ENCODE results near the gene C10orf90. TPM values are rescaled to one million over a fixed set of nuclear protein-coding genes. Genes with fewer than 3 reads are reported as not detected.

Gene C10orf90, protein sequence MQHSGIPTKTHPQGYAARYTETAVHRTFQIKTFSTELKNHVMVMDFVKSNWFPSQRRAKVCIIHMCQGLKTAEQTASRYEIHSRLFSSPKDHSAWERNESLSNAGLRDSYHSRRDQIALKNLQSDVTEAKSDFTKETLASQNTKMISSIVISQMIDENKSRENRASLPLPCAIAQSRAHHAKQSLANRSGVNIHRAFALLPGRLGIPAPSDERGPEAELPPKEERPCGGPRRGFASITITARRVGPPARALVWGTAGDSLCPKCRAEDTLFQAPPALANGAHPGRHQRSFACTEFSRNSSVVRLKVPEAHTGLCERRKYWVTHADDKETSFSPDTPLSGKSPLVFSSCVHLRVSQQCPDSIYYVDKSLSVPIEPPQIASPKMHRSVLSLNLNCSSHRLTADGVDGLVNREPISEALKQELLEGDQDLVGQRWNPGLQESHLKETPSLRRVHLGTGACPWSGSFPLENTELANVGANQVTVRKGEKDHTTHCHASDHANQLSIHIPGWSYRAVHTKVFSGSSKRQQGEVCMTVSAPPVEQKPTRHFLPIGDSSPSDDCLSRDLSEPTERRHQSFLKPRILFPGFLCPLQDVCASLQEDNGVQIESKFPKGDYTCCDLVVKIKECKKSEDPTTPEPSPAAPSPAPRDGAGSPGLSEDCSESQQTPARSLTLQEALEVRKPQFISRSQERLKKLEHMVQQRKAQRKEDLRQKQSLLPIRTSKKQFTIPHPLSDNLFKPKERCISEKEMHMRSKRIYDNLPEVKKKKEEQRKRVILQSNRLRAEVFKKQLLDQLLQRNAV
- total RNA-seq (2014; rRNA removed; shearing (Covaris generic)): 0.57 TPM in 1 of 2 replicates, not detected in the other

DNA sequence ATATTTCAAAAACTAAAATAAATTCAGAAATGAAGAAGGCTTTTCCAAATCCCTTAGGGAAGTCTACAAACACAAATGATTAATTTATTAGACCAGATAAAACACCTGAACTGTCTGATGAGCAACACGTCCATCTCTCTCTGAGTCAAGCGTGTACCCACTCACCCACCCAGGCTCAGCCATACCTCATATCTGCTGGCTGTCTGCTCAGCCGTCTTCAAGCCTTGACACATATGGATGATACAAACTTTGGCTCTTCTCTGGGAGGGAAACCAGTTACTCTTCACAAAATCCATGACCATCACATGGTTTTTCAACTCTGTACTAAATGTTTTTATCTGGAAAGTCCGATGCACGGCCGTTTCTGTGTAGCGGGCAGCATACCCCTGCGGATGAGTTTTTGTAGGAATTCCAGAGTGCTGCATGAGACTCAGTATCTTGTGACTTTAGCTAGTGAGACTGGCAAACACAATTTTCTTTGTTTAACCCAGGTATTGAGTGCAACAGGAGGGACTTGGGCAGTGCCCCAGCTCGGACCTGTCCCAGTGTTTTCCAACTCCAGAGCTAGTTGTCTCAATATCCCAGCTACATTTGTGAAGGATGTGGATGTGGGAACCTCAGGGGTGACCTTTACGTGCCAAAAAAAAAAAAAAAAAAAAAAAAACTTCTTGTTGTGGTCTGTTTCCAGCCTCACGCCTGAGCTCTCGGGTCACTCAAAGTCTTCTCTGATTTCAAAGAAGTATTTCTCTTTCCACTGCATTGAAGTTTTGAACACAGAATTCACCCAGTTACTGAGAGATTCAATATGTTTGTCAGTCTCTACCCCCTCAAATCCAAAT, at the start of gene C10orf90:
Gene C10orf90, minus strand, starts transcription at position 638 of the 839 bp plus-strand sequence. Its CDS starts 213 bp downstream, at position 425.
- DNase-seq (ENCODE audit: low spot score): no peak

DNA sequence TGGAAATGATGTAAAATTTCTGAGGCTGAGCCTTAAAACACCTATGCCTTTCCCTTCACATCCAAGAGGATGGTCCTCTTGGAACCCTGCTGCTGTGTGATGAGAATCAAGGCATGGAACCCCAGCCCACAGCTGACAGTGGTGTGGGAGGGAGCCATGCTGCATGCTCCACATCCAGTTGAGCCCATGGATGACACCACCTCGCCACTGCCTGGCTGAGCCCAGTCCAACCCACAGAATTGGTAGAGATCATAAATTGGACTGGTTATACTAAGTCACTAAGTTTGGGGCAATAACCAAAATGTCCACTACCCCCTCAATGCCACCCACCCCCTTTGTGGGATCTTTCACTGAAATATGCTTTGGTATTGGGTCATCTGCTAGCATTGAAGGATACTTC, 45.9 kb upstream of the C10orf90 start:
- no peak for DNase-seq (ENCODE audit: low spot score)

DNA sequence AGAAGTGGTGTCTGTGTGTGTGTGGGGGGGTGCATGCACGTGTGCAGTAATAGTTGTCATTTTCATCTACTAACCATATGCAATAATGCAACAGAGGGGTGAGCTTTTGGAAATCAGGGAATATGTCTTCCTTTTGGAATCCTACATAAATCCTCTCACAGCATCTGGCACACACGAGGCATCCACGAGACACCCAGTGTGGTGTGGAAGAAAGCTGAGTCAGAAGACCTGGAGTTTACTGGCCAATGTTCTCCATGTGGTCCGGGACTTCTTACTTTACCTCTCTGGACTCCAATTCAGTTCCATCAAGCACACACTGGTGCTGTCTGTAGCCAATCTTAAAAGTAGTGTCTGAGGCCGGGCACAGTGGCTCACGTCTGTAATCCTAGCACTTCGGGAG, 43.1 kb upstream of the C10orf90 start:
- DNase-seq (ENCODE audit: low spot score): no peak

DNA sequence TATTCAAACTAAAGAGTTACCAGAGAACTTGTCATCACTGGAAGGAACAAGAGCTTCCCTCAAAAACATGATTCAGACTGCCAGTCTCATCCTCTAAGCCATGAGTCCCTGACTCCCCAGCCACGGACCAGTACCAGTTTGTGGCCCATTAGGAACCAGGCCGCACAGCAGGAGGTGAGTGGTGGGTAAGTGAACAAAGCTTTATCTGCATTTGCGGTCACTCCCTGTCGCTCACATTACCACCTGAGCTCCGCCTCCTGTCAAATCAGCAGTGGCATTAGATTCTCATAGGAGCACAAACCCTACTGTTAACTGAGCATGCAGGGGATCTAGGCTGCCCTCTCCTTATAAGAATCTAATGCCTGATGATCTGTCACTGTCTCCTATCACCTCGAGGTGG, 42.2 kb upstream of the C10orf90 start:
- no peak for DNase-seq (ENCODE audit: low spot score)

DNA sequence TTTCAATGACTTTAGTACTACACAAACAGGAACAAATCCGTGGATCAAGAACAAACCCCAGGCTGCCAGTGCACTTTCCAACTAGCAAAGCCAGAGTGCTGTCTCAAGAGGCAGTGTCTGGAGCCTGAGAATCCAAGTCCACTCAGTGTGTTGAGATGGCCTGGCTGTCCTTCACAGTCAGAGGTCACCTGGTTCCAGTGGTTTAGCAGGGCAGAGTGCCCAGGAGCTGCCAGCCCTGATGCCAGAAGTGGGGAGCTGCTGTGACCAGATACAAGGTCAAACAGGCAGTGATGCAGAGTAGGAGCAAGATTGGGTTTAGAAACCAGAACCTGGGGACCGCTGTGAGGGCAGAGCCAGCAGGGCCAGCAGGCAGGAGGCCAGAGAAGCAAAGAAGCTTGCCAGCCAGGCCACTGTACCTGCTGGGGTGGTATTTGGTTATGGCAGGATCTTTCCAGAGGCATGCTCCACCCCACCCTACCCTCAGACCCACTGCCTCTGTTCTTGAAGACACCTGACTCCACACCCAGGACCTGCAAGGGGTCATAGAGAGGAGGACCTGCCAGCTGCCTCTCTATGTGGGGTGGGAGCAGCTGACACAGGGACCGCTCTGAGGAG, 35.6 kb upstream of the C10orf90 start:
- no peak for DNase-seq (ENCODE audit: low spot score)

DNA sequence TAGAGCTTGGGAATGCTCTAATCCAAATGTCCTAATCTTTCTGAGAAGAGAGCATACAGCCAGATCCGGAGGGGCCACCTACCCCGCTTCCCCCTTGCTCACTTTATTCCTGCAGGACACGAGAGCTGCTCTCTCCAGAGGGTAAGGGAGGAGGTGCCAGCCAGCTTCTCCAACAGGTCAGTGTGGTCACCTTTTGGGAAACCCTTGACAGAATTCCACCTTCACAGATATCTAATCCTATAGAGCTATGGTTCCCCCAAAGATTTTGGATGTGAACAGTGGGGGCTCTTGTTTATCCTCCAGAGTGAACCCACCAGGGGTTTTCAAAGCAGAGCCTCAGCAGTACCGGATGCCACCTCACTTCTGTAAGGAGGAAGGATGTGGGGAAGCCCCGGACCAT, 34.6 kb upstream of the C10orf90 start:
- DNase-seq (ENCODE audit: low spot score): no peak

DNA sequence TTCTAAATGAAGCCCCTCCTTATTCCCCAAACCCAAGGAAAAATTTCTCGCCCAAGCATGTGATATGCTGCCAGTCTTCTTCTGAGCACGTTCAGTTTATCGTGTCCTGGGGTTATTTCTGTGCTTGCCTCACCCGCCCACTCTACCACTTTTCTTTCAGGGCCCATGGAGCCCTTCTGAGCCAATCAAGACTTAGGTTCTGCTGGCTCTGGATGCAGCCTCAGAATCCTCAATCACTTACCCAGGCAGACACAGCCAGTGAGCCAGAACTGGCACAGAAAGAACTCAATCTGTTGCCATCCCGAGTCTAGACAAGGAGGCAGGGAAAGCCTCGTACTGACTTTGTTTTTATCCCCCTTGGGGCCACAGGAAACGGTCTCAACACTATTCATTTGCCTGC, 34.2 kb upstream of the C10orf90 start:
- DNase-seq (ENCODE audit: low spot score): no peak

DNA sequence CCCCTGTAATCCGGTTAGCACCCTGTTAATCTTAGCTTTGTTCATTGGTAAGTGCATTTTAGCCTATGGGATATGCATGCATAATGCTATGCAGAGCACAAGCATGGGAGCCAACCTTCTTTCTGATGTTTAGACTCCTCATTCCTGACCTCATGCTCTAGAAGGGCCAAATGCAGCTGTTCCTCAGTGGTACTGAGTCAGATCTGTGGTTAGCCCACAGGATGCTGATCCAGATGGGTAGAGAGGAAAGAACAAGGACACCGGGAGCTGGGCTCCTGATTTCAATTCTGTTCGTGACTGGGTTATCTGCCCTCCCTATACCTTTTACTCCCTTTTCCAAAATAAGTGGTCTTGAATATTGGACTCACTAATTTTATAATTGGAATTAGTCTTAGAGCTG, 31.7 kb upstream of the C10orf90 start:
- no peak for DNase-seq (ENCODE audit: low spot score)

DNA sequence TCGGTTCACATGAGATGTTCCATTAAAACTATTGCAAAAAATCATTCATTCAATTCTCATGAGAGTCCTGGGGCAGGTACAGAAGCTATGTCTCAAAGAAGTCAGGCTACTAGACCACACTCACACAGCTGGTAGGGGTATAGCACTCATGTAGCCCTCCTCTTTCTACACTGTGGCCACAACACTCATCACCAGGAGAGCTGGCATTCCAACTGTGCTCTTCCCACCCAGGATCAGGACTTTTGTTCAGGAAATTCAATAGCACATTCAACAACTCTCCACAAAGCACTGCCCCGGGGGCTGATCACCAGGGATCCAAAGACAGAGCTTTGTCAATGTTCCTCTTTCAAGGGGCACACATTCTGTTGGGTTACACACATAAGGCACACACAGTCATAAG, 31.0 kb upstream of the C10orf90 start:
- no peak for DNase-seq (ENCODE audit: low spot score)

DNA sequence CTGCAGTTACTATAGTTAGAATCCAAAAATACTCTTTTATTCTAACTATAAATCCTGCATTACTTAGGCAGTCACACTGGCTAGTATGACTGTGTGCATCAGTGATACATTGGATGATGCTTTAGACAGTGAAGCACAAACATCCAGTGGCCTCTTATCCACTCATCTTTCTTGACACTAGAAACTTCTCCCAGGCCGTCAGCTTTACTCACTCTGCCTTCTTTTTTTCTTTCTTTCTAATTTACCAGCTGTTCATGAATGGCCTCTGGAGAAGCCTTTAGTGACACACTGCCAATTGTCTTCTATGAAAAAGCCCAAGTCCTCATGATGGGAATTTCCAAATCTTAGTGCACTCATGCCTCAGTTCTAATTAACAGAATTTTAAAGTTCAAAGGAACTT, 26.2 kb upstream of the C10orf90 start:
- DNase-seq (ENCODE audit: low spot score): no peak

DNA sequence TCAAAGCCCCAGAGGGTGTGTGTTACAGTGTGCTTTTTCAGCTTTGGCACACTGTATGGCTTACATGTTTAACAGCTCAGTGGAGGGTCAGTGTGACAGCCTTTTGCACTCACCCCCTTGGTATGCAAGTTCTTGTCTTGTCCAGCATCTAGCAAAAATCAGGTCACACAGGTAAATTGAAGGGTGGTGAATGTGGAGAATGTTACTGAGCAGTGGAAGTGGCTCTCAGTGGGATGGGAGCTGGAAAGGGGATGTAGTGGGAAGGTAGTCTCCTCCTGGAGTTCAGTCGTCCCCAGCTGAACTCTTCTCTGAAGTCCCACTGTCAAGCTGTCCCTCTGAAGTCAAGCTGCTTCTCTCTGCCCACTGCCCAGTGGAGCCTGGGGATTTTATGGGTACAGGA, 21.0 kb upstream of the C10orf90 start:
- DNase-seq (ENCODE audit: low spot score): no peak

DNA sequence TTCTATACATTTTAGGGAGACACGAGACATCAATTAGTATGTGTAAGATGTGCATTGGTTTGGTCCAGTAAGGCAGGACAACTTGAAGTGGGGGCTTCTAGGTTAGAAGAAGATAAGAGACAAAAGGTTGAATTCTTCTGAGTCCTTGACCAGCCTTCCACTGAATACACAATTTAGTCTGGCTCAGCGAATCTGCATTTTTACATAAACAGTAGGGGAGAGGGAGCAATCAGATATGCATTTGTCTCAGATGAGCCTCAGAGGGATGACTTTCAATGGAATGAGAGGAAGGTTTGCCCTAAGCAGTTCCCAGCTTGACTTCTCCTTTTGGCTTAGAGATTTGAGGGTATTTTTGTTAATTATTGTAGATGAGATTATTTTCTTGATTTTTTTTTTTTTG, 20.0 kb upstream of the C10orf90 start:
- no peak for DNase-seq (ENCODE audit: low spot score)

DNA sequence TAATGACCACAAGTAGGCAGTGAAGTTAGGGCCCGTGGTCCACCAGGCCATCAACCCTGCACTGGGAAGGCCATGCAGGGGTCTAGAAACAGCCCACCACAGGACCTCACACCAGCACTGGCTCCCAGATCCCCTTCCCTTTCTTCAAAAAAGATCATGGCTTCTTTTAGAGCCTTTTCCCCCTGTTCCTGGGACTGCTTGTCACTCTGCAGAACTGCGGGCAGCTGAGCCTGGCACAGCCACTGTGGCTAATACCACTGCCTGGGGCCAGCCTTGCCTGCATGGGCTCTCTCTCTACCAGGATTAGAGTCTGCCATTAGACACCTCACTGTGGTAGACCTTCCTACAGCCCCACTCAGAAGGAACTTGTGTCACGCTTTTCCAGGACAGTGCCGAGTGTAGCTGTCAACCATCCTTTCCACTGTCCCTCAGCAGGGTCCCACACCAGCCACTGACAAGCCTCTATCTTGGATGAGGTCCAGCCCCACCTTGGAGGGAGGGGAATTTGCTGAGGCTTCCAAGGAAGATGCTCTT, 19.0 kb upstream of the C10orf90 start:
- no peak for DNase-seq (ENCODE audit: low spot score)

DNA sequence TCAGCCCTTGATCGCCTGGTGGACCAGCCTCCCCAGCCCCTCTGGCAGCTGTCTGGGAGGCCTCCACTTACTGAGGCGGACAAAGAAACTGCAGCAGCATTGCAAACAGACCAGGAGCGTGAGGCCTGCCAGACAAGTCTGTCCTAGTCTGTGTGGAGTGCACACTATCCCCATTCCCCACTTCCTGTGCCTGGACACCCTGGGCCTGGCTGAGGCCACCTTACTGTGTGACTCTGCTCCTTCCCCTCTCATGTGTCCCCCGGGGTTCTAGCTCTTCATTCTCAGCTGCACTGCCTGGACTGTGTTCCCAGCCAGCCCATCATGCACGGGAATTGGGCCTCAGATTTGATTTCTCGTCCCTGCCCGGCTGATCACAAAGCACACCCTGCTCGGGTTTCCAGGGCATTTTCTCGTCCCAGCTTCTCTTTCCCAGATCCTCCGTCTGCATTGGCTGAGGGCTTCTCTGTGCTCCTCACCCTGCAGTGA, 16.7 kb upstream of the C10orf90 start:
- DNase-seq (ENCODE audit: low spot score): no peak

DNA sequence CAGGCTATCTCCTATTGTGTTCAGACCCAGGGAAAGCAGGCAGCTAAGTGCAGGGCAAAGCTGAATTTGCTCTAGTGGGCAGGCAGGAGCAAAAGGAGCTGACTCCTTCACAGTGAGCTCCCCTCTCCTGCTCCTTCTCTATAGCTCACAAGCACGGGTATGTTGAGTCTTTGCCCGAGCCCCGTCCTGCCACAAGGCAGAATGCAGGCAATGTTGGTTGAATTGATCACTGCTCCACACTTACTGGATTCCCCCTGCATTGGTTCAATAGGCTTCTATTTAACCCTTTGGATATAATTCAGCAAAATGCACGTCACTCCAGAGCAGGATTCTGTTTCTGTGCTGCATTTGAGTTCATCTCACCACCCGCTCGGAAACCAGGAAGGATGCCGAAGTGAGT, 16.2 kb upstream of the C10orf90 start:
- no peak for DNase-seq (ENCODE audit: low spot score)

DNA sequence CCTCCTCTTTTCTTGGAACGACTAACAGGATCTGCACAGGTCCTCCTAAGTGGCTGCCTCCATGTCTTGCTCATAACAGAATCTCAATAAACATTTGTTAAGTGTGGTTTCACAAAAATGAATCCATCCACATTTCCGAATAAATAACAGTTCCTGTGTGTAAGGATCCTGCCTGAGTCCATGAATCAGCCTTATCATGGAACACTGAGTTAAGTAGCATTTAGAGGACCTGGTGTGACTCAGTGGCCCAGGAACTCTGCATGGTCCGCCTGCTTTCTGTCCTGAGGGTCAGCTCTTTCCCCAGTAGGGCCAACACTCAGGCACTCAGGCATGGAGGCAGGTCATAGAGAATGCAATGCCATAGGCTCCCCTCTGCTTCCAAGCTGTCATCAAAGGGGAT, 15.8 kb upstream of the C10orf90 start:
- no peak for DNase-seq (ENCODE audit: low spot score)

DNA sequence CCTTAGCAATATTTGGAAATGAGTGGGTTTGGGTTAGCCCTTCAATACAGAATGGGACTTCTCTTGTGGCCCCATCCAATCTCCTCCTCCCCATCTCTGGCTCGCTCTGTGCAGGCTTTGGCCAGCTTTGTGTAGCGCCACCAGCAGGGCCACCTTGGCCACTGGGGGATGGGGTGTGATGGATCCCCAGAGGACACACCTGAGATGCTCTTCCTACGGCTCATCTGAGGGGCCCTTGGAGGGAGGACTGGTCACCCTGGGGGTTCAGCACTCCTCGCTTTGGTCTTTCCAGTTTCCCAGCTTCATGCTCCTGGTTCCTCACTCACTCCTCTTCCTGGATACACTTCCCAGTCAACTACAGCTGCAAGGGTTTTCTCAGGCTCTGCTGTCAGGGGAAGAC, 15.3 kb upstream of the C10orf90 start:
- no peak for DNase-seq (ENCODE audit: low spot score)

DNA sequence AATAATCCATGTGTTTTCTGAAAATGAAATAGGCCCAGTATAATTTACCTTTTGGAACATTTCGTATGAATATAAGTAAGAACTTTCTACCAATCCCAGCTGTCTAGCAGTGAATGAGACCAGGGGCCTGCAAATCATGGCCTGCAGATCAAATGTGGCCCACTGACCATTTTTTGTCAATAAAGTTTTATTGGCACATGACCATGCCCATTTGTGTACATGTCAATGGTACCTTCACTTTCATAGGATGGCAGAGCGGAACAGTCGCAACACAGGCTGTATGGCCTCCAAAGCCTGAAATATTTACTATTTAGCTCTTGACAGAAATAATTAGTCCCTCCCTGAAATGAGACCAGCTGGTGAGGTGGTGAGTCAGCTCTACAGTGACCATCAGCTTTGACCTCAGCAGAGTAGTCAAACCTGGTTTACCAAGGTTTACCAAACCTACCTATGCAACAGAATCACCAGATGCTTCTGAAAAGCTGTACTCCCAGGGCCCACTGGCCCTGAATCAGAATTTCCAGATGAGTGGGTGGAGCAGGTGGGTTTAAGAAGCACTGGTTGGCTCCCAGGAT, 13.8 kb upstream of the C10orf90 start:
- DNase-seq (ENCODE audit: low spot score): peak; percentile 31

DNA sequence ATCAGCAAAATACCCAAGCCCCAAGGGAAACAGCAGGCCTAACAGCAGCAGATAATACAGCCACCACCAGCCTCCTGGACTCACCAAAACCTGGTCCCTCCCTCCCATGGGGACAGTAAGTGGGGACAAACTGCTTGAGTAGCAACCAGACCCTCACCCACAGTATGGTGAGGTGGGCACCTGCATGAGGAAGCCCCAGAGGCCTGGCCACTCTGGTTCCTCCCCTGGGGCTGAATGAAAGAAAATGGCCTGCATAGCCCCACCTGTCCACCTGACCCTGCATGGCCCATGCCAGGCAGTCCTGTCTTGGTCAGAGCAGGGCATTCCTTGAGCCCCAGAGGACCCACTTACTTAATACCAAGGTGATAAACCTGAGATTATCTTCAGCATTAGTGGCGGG, 13.0 kb upstream of the C10orf90 start:
- DNase-seq (ENCODE audit: low spot score): no peak

DNA sequence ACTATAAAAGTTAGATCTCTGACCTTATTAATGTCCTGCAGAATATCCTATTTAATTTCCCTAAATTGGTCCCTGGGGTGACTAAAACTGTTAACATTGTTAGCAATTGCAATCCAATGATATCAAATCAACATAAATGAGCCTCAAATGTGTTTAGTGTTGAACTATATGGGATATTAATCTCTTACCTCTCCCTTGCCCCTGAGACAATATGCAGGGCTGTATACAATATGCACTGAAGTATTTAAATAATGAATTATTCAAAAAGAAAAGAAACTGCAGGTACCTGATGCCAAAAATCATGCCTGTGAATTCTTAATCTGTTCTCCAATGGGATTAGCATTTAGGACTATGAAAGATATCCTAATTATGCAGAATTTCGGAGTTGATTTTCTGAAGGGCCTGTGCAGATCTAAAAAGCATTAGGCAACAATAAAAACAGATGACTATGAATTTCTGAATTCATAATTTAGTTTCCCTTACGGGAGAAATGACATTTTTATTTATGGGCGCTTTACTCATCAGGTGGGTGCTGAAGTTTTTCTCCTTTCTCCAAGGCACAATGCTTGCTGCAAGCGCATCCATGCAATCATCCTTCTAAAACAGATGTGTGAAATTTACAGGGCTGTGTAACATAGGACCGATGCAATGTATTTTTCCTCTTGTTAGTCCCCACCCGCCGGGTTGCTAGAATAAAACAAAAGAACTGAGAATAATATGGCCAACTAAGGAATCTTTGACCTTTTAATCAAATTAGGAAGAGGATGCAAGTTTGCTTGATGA, 5.4 kb upstream of the C10orf90 start:
- no peak for DNase-seq (ENCODE audit: low spot score)
